GM18951 (cell line): Measurements from ENCODE around the gene OTUD1.

Source experiments
- POLR2A ChIP-seq: IDR thresholded peaks from 4 replicates; pipeline ENCODE4 v1.6.1; 2011; ENCODE audit warnings: mild to moderate bottlenecking; ENCODE audit not compliant: insufficient read length, insufficient read depth; ENCODE audit errors: extremely low read depth
- in situ Hi-C: fragments of 300-500 bp; cut with MboI; formaldehyde crosslinking; loops from one replicate; pipeline ENCODE4 v1.12.0; 2022; ENCODE audit warnings: low sequenced_read_pairs, mixed read lengths, inconsistent platforms; ENCODE audit not compliant: unreplicated experiment

OTUD1 gene

DNA sequence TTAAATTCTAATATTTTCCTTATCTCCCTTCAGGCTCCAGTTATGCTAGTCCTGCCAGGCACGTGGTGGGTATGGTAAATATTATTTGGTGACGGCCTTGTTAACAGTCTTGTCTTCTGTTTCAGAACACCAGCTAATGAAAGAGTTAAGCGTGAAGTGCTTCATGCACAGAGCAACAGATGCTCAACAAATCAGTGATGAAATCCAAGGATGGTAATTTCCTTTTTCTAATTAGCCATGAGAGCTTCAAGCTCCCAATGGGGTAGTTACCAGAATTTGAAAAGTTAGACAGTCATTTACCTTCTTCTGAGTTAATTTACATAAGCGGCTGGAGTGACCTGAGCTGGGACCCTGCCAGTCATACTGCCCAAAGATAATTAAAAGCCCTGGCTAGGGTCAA, 1.9 kb upstream of the OTUD1 start:
- in situ Hi-C loops = loop anchor here (10.0 kb wide), 1 partner anchor 72 kb away; no protein-coding TSS in a partner anchor
- TF ChIP-seq POLR2A = no peak

DNA sequence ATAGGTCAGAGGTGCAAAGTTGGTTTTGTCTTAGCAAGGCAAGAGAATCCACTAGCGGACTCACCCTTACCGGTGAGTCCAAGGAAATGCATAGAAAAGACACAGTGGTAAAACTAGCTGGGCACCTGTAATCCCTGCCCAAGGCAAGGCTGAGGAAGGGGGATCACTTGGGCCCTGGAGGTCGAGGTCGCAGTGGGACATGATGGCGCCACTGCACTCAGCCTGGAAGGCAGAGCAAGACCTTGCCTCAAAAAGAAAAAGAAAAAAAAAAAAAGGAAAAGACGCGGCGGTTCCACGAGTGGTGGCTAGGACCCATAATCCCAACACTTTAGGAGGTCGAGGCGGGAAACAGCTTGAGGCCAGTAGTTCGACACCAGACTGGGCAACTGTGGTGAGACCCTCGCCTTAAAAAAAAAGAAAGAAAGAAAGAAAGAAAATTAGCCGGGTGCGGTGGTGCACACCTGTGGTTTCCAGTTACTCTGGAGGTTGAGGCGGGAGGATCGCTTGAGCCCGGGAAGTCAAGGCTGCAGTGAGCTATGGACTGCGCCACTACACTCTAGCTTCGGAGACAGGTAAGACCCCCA, 820 bp upstream of the OTUD1 start:
- in situ Hi-C loops = loop anchor here (10.0 kb wide), 1 partner anchor 73 kb away; no protein-coding TSS in a partner anchor
- no peak for TF ChIP-seq POLR2A

DNA sequence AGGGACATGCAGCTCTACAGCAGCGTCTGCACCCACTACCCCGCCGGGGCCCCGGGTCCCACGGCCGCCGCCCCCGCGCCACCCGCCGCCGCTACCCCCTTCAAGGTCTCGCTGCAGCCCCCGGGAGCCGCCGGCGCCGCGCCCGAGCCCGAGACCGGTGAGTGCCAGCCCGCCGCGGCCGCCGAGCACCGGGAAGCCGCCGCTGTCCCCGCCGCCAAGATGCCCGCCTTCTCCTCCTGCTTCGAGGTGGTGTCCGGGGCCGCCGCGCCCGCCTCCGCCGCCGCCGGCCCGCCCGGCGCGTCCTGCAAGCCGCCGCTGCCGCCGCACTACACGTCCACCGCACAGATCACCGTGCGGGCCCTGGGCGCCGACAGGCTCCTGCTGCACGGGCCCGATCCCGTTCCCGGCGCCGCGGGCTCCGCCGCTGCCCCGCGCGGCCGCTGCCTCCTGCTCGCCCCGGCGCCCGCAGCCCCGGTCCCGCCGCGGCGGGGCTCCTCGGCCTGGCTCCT, 631 bp downstream of the OTUD1 start:
- TF ChIP-seq POLR2A = no peak
- in situ Hi-C loops = loop anchor here (10.0 kb wide), 1 partner anchor 75 kb away; no protein-coding TSS in a partner anchor

DNA sequence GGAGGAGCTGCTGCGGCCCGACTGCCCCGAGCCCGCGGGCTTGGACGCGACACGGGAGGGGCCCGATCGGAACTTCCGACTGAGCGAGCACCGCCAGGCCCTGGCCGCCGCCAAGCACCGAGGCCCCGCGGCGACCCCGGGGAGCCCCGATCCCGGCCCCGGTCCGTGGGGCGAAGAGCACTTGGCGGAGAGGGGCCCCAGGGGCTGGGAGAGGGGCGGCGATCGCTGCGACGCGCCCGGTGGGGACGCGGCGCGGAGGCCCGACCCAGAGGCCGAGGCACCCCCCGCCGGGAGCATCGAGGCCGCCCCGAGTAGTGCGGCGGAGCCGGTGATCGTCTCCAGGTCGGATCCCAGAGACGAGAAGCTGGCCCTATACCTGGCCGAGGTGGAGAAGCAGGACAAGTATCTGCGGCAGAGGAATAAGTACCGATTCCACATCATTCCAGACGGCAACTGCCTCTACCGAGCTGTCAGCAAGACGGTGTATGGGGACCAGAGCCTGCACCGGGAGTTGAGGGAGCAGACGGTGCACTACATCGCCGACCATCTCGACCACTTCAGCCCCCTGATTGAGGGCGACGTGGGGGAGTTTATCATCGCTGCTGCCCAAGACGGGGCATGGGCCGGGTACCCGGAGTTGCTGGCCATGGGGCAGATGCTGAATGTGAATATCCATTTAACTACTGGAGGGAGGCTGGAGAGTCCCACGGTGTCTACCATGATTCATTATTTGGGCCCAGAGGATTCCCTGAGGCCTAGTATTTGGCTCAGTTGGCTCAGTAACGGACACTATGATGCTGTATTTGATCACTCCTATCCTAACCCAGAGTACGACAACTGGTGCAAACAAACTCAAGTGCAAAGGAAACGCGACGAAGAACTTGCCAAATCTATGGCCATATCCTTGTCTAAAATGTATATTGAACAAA, 1.4 kb downstream of the OTUD1 start:
- in situ Hi-C loops = loop anchor here (10.0 kb wide), 1 partner anchor 75 kb away; no protein-coding TSS in a partner anchor
- no peak for TF ChIP-seq POLR2A

DNA sequence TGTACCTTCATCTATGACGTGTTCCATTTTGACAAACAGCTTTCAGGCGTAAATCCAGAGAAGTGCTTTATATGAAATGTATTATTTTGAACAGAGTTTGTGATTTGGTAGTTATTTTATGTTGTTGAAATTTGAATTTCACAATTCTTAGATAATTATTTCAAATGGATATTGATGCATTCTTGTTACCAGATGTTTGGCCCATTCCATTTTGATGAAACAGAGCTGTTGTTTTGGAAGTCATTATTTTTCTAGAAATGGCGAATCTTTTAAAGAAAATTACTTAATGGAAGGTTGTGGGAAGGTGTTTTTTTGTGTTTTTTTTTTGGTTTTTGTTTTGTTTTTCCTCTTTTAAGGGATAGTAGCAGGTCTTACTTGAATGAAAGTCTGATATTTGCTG, 2.4 kb downstream of the OTUD1 start:
- no peak for TF ChIP-seq POLR2A
- in situ Hi-C loops = no loop called here

DNA sequence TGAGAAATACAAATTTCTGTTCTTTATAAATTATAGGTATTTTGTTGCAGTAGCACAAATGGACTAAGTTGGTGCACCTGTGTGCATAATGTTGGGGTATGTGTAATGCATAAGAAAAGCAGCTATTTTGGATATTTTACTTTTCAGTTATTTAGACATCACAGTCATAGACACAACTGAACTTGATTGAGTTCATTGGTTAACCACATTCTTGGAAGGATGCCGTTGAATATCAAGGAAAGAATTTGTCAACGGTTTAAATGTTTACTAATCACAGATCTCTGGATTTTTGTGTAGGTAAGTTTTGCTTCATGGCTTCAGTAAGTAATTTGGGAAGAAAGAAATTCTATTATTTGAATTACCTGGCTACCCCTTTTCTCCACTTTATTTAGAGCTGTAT, 4.1 kb downstream of the OTUD1 start:
- in situ Hi-C loops = no loop called here
- no peak for TF ChIP-seq POLR2A

DNA sequence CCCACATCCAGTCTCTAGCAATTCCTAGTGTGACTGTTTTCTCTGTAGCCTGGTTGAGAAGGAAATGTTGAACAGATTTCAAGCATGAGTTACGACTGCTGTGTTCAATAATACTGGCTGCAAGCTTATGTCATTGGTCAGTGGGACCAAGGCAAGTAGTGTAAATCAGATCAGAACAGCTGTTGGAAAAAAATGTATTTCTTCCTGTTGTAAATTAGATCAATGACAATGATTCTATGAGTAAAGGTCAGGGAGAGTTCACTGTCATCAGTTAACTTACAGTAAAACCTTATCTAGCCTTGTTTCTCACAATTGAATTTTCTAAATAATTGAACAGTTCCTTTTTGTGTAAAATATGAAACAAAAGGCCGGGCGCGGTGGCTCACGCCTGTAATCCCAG, 6.7 kb downstream of the OTUD1 start:
- in situ Hi-C loops = no loop called here
- TF ChIP-seq POLR2A = no peak

DNA sequence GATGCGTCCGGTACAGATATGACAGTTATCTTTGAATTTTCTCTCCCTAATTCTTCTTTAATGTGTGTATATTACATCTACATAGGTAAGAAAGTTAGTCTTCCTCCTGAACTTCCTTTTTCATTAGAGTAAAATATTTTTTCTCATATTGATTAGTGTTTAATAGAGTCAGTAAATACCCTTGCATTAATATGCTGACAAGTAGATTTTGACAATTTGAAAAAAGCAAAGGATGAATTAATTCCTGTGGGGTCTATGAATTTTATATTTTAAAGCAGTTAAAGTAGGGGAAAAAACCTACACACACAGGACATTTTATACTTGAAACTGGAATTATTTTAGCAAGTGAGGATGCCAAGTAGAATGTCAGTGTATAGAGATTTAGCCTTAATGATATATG, 9.4 kb downstream of the OTUD1 start:
- in situ Hi-C loops = no loop called here
- TF ChIP-seq POLR2A = no peak

DNA sequence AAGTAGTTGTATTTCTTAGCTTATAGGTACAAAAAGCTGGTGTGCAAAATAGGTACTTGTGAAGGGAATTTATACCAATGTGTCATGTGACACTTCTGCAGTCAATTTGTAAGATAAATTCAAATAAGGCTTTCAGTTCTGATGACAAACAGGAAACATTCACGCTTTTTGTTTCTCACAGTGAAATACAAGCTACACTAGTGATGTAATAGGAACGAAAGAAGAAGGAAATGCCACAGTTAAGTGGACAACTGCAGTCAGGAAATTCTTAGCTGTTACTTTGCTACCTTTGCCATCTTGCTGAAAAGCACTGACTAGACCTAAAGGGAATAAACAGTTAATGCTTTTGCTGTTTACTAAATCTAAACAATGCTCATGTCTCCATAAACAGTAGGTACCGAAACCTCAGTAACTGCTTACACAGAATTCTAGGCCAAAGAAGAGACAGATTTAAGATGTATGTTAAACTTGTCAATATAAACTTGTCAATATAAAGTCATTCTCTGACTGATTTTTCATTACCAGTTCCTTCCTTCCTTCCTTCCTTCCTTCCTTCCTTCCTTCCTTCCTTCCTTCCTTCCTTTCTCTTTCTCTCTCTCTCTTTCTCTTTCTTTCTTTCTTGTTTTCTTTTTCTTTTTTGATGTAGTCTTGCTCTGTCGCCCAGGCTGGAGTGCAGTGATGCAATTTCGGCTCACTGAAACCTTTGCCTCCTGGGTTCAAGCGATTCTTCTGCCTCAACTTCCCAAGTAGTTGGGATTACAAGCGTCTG, 10.1 kb downstream of the OTUD1 start:
- in situ Hi-C loops = no loop called here
- no peak for TF ChIP-seq POLR2A

DNA sequence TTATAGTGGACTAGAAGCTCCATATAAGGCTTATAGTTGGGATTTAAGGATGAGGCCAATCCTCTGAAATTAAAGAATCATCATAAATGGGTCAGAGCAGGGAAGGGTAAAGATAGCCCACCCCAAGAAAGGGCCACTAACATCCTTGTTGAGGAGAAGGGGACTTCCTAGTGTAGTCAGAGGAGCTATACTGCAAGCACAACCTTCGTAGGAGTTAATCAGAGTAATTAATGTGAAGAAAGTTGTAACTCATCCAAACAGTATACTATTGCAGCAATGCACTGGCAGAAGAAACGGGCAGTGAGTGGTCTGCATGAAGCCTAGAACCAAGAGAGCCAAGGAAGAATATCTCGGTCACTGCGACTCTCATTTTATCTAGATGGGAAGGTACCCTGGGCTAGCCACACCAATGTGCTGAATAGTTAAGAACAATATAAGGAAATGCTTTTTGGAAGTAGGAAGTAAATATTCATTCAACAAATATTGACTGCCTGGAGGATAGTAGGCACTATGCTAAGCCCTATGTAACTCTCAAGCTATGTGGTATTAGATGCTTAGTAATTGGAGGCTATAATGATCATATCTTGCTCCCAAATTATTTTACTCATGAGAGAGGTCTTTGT, 13.3 kb downstream of the OTUD1 start:
- no peak for TF ChIP-seq POLR2A
- in situ Hi-C loops = no loop called here

DNA sequence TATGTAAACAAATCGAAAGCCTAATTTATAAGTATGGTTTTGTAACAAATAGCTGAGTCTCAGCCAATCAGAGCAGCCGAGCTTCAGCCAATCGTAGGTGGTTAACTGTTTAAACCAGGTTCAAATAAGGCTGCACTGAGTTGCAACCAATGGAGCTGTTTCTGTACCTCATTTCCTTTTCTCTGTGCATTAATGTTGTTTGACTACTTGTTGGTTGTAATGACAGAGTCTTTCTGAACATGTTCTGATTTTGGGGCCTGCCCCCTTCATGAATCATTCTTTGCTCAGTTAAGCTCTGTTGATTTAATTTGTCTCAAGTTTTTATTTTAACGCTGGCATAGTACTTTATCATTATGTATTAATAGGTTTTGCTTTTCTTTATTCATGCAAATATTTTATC, 14.6 kb downstream of the OTUD1 start:
- in situ Hi-C loops = no loop called here
- TF ChIP-seq POLR2A = no peak

DNA sequence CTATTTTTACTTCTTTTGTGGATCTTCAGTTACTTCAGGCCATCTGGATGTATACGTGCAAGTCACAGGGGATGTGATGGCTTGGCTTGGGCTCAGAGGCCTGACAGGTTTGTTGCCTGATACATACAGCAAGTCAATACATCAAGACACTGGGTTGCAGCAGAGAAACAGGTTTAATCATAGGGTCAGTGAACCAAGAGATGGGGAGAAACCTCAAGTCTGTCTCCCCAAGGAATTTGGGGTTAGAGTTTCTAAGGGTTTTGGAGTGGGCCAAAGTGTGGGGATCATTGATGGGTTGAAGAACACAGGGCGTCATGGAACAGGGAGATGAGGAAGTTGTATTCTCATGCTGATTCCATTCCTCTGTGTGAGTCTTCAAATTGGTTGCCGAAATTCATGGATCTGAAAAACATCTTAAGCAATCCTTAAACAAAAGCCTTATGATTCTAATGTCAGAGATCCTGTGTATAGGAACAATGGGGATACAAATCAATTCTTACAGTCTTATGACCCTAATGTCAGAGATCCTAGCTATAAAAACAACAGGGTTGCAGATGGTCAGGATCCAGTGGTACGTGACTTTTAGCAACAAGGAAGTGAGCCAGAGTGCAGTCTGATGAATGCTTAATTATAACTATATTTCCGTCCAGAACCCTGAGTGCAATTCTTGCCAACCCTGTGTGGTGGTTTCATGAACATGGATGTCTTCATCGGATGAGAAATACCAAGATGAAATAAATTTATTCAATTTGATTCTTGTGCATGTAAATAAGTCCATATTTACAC, 18.9 kb downstream of the OTUD1 start:
- in situ Hi-C loops = no loop called here
- TF ChIP-seq POLR2A = no peak
